GM19438 (cell line): ENCODE data around the gene SH3BP4.

Experiments
- ATAC-seq: cut with Tn5 transposase; IDR thresholded peaks from one replicate; pipeline ENCODE4 v1.9.1; 2021; ENCODE audit warnings: low read depth; ENCODE audit not compliant: unreplicated experiment

The SH3BP4 gene

DNA sequence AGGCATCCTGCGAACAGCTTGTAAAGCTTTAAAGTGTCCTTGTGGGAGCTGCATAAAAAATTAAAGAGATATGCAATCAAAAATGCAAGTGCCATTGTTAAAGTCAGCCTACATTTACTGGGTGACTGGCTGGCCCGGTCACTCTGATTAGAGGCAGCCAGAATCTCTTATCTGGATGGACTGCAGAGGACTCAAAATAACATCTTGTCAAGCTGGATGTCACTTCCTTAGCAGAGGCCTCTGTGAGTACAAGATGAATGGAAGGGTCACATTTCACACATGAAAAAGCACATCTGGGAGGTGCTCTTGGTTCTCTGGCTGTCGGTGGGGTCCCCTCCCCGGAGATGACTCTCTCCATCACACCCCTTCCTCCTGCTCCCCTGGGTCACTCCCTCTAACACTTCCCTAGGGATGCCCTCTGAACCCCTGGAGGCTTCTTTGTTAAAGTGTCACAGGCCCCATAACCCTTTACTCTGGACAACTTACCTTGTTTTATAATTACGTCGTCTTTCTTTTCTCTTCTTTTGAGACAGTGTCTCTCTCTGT, 122.1 kb downstream of the SH3BP4 start:
- ATAC-seq, result no peak

DNA sequence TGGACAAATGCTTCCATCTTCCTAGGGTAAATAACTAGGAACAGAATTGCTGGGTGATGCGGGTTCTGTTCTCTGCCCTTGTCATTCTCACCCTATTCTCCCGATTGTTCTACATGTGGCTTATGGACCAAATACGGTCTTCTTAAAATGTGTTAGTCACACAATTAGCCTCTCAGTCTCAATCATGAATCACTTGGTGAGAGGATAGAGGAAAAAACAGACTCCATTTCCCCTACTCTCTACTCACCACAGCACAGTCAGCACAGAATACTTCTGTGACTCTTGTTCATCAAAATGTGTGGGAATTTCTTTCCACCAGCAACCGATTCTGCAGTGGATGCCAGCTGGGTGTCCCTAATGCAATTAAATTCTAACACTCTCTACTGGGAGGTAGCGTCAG, 125.2 kb downstream of the SH3BP4 start:
- ATAC-seq, result no peak

DNA sequence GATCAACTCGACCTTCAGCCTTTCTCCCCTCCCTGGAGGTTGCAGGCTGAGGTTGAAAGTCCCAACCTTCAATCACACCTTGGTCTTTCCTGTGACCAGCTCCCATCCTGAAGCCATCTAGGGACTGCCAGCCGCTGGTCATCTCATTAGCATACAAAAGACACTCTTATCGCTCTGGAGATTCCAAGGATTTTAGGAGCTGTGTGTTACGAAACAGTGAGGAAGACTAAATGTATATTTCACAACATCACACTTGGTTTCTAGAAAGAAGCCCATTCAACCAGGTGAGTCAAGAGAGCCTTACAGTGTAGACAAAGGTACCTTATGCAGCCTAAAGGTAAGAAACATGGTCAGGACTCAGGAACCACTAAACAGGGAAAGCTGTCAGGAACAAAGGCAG, 126.4 kb downstream of the SH3BP4 start:
- ATAC-seq, result no peak

DNA sequence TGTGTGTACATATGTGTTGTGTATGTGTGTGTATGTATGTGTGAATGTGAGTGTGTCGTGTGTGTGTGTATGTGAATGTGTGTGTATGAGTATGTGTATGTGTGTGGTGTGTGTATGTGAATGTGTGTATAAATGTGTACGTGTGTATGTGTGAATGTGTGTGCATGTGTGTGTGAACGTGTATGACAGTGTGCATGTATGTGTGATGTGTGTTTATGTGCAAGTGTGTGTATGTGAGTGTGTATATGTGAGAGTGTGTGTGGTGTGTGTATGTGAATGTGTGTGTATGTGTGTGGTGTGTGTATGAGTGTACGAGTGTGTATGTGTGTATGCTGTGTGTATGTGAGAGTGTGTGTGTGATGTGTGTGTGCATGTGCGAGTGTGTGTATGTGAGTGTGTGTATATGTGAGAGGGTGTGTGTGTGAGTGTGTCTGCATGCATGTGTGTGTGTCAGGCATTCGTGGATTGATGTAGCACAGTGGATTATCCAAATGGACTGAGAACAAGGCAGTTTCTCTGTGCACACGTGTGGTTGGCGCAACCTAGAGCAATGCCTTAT, 127.2 kb downstream of the SH3BP4 start:
- ATAC-seq, result no peak

DNA sequence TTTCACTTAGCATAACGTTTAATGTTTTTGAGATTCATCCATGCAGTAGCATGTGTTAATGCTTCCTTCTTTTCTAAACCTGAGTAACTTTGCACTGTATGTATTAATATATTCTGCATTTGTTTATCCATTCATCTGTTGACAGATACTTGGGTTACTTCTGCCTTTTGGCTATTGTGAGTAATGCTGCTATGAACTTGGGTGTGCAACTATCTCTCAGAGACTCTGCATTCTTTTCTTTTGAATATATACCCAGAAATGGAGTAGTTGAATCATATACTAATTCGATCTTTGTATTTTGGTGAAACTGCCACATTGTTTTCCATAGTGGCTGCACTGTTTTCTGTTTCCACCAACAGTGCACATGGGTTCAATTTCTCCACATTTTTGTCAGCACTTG, 128.3 kb downstream of the SH3BP4 start:
- ATAC-seq, result no peak

DNA sequence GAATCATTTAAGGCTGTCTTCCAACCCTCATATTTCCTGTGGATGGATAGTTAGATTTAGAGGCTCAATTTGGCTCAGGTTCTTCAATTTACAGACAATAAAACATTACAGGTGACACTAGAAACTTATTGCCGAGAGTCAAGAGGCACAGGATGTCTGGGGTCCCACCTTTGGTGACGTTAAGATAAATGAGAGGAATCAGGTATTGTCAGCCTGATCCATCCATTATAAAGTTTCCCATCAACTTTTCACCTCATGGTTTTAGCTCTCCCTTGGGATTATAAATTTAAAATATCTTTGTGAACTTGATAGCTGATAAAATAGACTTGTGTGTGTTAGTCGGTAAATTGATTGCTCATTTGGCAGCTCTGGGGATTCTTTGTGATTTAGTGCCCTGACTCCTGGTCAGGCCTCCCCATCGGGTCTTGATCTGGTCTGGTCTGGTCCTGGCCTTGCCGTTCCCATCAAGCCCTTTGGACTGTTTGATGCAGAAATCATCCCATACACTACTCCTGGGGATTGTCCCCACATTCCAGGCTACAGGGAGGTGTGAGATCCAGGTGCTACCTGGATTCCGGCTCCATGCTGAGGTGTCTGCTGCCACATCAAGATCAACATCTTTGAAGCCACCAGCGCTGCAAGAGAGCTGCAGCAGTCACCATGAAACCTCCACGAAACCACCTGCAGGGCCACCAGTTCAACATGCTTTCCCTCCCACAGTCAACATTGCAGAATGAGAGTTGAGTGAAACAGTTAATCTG, 130.9 kb downstream of the SH3BP4 start:
- ATAC-seq, result no peak

DNA sequence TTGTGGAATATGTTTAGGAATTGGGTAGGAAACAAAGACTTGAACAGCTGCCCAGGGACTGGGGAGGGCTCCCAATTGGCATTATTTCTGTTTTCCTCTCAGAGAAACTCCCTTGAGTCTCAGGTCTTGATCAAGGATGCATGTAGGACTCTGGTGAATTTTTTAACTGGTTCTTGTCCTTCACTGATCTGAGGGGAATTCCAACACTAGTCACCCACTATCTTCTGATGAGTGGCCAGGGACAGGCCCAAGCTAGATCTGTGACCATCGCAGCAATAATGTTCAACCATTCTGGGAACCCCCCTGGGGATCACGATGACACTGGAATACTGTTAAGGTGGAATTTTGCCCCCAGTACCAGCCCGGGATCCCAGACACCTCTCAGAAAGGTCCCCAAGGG, 132.0 kb downstream of the SH3BP4 start:
- ATAC-seq, result no peak

DNA sequence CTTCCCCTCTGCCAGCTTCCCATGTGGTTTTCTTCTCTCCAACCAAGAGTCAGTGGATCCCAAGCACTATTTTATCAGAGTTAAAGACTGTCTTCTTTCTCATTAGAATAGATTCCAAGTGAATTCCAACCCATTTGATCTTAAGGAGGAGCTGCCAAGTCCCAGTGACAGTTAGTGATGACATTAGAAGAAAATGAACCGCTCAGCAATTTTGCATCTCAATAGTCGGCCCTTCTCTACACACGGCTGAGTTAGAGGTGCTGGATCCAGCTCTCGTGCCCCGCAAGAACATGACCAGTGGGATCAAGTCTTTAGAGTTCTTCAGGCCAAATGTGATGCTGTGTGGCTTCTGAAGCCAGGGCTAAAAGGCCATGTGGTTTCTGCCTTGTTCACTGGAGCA, 132.6 kb downstream of the SH3BP4 start:
- ATAC-seq, result no peak

DNA sequence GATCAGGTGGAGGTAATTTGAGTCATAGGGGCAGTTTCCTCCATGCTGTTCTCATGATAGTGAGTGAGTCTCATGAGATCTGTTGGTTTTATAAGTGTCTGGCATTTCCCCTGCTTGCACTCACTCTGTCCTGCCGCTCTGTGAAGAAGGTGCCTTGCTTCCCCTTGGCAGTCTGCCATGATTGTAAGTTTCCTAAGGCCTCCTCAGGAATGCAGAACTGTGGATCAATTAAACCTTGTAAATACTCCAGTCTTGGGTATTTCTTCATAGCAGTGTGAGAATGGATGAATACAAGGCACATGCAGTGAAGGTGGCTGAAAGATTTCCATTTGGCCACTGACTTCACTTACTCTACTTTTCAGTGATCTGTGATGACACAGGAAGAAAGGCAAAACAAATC, 133.7 kb downstream of the SH3BP4 start:
- no peak for ATAC-seq

DNA sequence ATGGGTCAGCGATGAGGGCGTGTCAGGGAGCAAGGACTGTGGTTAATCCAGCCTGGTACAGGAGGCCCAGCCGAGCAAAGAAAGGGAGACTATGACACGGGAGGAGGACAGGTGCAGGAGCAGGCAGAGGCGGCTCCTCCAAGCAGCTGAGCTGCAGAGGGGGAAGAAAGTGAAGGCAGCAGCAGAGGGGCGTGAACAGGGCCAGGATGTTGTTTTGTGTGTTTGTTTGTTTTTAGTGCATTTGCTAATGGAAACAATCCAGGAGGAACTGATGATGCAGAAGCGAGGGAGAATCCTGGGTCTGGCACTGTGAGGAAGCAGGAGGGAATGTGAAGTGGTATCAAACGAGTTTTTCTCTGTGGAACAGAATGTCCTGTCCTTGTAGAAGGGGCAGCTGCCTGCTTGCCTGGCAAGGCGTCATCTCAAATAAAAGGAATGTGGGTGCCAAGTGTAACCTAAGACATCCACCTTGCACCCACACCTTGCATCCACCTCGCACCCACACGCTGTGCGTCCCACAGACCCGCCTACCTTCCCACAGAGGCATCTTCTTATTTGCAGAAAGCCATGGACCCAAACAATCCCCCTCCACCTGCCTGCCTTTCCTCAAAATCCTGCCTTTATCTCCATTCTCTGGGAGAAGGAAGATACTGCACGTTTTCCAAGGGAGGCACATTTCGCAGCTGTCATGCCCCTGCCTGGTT, 134.8 kb downstream of the SH3BP4 start:
- ATAC-seq, result no peak

DNA sequence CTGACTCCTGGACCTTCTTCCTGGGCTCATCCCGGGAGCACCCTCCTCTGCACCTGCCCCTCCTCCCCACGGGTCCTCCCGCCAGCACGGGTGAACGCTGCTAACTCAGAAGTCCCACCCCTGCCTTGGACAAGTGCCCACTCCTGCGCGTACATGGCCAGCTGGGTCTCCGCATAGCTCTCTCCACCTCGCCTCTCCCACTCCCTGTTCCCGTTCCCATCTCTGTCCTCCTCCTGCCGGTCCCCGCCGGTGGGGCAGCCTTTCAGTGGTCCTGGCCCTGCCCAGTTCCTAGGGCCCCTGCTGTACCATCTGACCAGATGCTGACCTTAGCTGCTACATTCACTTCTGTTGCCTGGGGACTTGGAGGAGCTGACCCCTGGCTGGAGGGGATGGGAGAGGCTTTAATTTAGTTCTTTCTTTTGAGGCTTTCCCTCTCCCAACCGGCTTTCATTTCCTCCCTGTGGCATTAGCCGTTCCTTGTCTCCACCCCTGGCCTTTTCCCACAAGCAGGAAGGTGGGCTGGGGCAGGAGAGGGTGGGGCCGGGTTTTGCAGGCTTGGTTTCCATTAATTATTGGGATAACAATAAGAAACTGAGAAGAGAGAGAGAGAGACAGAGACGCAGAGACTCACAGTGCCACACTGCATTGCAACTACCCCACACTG, 136.1 kb downstream of the SH3BP4 start:
- ATAC-seq, result no peak

DNA sequence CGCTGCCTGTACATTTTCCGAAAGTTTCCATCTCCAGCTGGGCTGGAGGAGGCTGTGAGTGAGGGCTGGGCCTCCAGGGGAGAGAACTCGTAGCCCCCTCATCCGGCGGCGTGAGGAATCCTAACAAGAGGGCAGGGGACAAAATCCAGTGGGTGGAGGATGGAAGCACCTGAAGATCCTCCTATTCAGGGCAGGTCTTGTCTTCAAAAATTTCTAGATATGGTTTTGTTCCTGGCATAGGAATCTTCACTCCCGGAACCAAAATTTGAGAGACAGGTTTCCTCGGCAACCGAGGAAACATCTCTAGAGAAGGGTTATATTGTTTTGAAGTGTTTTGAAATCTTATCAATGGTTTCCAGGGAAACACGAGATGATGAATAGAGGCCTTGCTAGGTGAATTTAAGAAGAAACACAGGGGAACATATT, 136.7 kb downstream of the SH3BP4 start:
- no peak for ATAC-seq

DNA sequence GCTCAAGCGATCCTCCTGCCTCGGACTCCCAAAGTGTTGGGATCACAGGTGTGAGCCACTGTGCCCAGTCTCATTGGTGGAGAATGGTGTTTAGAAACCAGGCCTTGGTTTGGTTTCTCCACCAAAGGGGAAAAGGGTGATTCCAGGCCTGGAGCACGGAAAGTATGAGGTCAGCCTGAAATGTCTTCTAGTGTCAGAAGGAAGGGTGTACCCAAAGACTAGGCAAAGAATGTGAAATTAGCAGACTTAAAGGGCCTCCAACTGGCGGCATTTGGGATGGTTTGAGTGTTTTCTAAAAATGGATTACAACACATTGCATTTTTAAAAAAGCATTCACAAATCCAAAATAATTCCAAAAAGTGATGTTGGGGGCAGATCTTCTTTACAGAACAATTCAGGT, 139.6 kb downstream of the SH3BP4 start:
- no peak for ATAC-seq

DNA sequence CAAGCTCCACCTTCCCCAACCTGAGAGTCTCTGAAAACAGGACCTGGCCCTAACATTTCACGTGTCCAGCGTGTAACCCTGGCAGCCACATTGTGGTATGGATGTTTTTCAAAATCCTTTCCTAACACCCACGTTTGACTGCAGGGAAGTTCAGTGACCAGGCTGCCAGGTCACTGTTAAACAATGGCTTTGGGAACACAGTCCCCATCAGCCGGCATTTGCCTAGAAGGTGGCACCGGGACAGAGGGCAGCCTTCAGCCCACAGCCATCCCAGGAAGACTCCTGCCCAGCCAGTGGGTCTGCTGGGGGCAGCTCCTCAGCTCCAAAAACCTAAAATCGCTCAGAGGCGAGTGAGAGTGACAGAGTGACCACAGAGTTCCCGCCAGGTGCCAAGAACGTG, 140.2 kb downstream of the SH3BP4 start:
- ATAC-seq, result no peak

DNA sequence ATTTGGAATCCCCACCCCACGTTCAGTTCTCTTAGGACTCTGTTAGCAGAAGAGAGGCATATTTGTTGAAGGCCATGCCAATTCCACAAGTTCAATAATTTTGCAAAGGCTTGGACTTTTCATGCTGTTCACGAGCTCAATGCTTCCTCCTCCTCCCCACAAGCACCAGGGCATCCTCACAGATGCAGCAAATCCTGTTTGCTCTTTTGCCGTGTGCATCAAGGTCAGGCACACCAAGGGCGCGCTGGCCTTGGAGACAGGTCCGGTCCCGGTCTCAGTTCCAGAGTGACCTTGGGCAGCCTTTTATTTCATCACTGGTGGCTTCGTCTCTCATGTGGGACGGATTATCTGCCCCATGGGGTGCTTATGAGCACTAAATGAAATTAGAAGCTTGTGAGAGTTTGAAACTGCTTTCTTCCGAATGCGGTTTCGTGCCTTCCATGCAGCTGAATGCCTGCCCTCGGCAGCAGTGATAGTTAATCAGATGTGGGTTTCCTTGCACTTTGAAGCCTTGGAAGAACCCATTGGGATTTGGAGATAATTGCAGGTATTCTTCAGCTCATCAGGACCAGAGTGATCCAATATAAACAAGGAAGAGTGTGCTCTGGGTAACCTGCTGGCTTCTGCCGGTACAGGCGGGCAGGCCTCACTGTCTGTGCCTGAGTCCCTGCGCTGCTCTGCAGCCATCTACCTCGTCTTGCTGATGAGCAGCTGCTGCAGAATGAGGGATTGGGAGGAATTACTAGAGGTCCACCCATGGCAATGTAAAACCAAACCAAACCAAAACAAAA, 140.8 kb downstream of the SH3BP4 start:
- no peak for ATAC-seq

DNA sequence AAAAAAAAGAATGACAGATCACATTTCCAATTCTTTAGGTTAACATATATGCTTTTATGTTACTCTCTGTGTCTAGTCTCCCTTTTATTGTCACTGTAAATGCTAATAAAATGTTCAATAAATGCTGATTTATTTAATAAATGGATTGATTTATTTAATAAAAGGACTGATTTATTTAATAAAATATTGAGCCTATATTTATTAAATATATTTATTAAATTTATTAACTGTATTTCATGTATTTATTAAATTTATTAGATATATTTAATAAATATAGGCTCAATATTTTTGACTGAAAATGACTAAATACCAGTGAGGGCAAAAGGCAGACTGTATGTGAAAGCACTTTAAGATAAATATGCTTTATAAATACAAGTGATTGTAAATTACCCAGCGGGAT, 142.6 kb downstream of the SH3BP4 start:
- ATAC-seq, result no peak

DNA sequence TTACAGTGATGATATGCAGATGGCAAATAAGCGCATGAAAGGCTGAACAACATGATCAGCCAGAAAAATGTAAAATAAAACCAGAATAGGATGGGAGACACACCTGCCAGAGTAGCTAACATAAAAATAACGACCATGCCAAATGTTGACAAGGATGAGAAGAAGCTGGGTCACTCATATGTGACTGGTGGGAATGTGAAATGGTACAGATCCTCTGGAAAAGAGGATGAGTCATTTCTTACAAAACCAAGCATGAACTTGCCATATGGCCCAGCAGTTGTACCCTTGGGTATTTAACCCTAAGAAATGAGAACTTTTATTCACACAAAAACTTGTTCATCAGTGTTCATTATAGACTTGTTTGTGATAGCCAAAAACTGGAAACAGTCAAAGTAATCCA, 143.8 kb downstream of the SH3BP4 start:
- no peak for ATAC-seq

DNA sequence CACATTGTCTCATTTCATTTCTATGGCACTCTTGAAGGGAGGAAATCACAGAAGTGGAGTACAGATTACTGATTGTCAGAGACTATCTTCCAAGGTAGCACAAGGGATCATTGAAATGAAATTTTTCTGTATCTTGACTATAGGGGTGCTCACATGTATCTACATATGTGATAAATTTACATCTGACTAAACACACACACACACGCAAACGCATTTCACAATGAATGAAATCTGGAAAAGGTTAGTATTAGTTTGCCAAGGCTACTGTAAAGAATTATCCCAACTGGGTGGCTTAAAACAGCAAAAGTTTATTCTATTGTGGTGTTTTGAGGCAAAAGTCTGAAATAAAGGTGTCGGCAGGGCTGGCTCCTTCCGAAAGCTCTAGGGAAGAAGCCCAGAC, 144.6 kb downstream of the SH3BP4 start:
- no peak for ATAC-seq

DNA sequence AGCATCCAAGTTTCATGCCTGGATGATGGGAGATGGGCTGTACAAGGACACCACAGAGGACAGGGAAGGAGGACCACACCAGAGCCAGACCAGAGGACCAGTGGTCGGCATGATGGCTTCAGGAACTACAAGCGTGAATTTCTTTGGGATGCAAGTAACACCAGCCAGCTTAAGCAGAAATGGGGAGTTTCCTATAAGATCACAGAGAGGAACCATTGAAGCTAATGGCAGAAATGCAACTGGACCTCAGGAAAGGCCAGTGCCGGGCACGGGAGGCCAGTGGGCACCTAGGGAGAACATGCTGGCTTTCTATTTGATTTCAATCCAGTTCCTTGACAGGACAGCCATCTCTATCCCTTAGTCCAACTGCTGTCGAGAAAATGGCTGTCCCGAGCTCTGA, 145.4 kb downstream of the SH3BP4 start:
- ATAC-seq, result no peak

DNA sequence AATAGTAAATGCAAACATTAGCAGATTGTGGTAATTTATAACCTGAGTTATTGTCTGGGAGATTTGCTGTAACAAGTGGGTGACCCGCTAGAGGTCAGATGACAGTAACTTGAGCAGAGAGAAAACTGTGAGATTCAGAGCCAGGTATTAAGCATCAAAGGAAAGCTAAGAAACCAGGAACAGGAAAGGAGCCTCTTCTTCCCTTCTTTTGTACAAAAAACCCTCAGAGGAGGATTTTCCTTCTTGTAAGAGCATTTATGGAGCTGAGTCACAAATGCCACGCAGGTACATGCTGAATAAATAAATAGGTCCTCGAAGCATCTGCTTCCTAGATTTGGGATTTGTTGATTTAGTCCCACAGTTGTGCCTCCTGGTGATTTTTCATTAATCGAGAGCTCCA, 146.5 kb downstream of the SH3BP4 start:
- ATAC-seq, result no peak
